HCT116 (cell line): ENCODE data around the gene RAB31. TPM values are rescaled to one million over a fixed set of nuclear protein-coding genes. Genes with fewer than 3 reads are reported as not detected.

Experiments
- ATAC-seq: fragments of 200-7000 bp; cut with Tn5 transposase; 2 replicates; pipeline ENCODE4 v1.9.1; 2020; ENCODE audit warnings: mild to moderate bottlenecking, moderate library complexity
- BruUV-seq: library from RNA; stranded (reverse); fragments of 400-500 nt; replicated peaks from 2 replicates; lab custom pipeline; 2021; lab: Mats Ljungman, UMichigan
- CTCF ChIA-PET: fragments of 300-600 bp; sonication (Branson Sonifier 250); formaldehyde crosslinking; loops from one replicate; lab custom pipeline; 2021; ENCODE audit warnings: antibody characterized with exemption; lab: Charles Lee
- POLR2A ChIA-PET: fragments of 300-600, 350-600 bp; sonication (Branson Sonifier 250); formaldehyde crosslinking; loops from one replicate; lab custom pipeline; 2021; ENCODE audit warnings: antibody characterized with exemption; lab: Charles Lee
- RAD21 ChIA-PET, 2 experiments: fragments of 300-600 bp; sonication (Branson Sonifier 250); formaldehyde crosslinking; loops; one replicate each; lab custom pipeline; 2023; ENCODE audit warnings: low total read pairs in 2 of 2; ENCODE audit not compliant: uncharacterized antibody in 2 of 2, unreplicated experiment in 2 of 2, low non-redundant PET in 1 of 2; lab: Charles Lee
- DNase-seq: peaks from one replicate; pipeline ENCODE4 v3.0.0-alpha.2; 2010; ENCODE audit warnings: low read depth, low spot score
- H2AFZ ChIP-seq: fragments of 200-600 bp; shearing (Covaris generic), sonication (generic); 2 replicates; pipeline ENCODE4 v1.6.1; 2017; ENCODE audit warnings: low read depth, mixed run types, mixed read lengths, antibody characterized with exemption, low read length; ENCODE audit not compliant: poor library complexity, severe bottlenecking
- H3K27ac ChIP-seq: 2 replicates; pipeline ENCODE4 v1.5.1; 2012; ENCODE audit warnings: low read depth, low read length
- H3K27me3 ChIP-seq: fragments of 200-600 bp; sonication (generic); 2 replicates; pipeline ENCODE4 v1.6.1; 2016; ENCODE audit warnings: mixed run types, low read length, mixed read lengths; ENCODE audit not compliant: insufficient read depth
- H3K36me3 ChIP-seq, 2 experiments: fragments of 200-500 bp in 1 of 2; fragments of 200-600 bp in 1 of 2; sonication (Bioruptor generic) in 1 of 2; sonication (generic) in 1 of 2; 2 replicates each; pipeline versions ENCODE4 v1.5.1 to v1.6.1; 2014 to 2016; ENCODE audit warnings: low read length in 2 of 2, inconsistent platforms in 1 of 2, mixed read lengths in 1 of 2, mixed run types in 1 of 2; ENCODE audit not compliant: insufficient read depth in 2 of 2, control insufficient read depth in 1 of 2
- H3K4me1 ChIP-seq, 2 experiments: fragments of 200-600 bp in 1 of 2; sonication (generic) in 1 of 2; 2 replicates each; pipeline versions ENCODE4 v1.5.1 to v1.6.1; 2012 to 2017; ENCODE audit warnings: low read length in 2 of 2, inconsistent platforms in 1 of 2, mild to moderate bottlenecking in 1 of 2, mixed read lengths in 1 of 2, mixed run types in 1 of 2, moderate library complexity in 1 of 2; ENCODE audit not compliant: insufficient read depth in 2 of 2, control insufficient read depth in 1 of 2
- H3K4me2 ChIP-seq: fragments of 200-600 bp; sonication (generic); 2 replicates; pipeline ENCODE4 v1.6.1; 2017; ENCODE audit warnings: mixed run types, low read length, mixed read lengths
- H3K4me3 ChIP-seq, 2 experiments: fragments of 200-600 bp in 1 of 2; sonication (generic) in 1 of 2; replicated peaks in 1 of 2; 2 replicates each; pipeline ENCODE4 v1.5.1; 2011 to 2016; ENCODE audit warnings: low read length in 2 of 2, control low read depth in 1 of 2, low read depth in 1 of 2, mild to moderate bottlenecking in 1 of 2, mixed read lengths in 1 of 2, mixed run types in 1 of 2
- H3K79me2 ChIP-seq: fragments of 200-600 bp; sonication (generic); 2 replicates; pipeline ENCODE4 v1.6.1; 2017; ENCODE audit warnings: mild to moderate bottlenecking, mixed run types, low read length, moderate library complexity, mixed read lengths; ENCODE audit not compliant: insufficient read depth
- H3K9ac ChIP-seq: fragments of 200-600 bp; sonication (generic); 2 replicates; pipeline ENCODE4 v1.6.1; 2016; ENCODE audit warnings: low read length, mixed read lengths
- H3K9me2 ChIP-seq: fragments of 200-600 bp; sonication (generic), shearing (Covaris generic); 2 replicates; pipeline ENCODE4 v1.6.1; 2017; ENCODE audit warnings: mixed run types, mild to moderate bottlenecking, moderate library complexity; ENCODE audit not compliant: insufficient read depth
- H3K9me3 ChIP-seq, 2 experiments: fragments of 200-500 bp in 1 of 2; fragments of 200-600 bp in 1 of 2; sonication (Bioruptor generic) in 1 of 2; sonication (generic) in 1 of 2; 2 replicates each; pipeline ENCODE4 v1.6.1; 2014 to 2017; ENCODE audit warnings: low read length in 2 of 2, mixed read lengths in 2 of 2, inconsistent platforms in 1 of 2, low read depth in 1 of 2, mild to moderate bottlenecking in 1 of 2, mixed run types in 1 of 2, moderate library complexity in 1 of 2; ENCODE audit not compliant: control insufficient read depth in 1 of 2, insufficient read depth in 1 of 2
- H4K20me1 ChIP-seq: fragments of 200-600 bp; sonication (generic), shearing (Covaris generic); 2 replicates; pipeline ENCODE4 v1.6.1; 2017; ENCODE audit warnings: mixed run types, mild to moderate bottlenecking, moderate library complexity; ENCODE audit not compliant: insufficient read depth
- CEBPB ChIP-seq: IDR thresholded peaks from 2 replicates; pipeline ENCODE4 v1.6.1; 2012; ENCODE audit warnings: low read depth
- EGR1 ChIP-seq: IDR thresholded peaks from 2 replicates; pipeline ENCODE4 v1.6.1; 2012; ENCODE audit warnings: low read depth
- EZH2 ChIP-seq: fragments of 200-600 bp; sonication (generic); IDR thresholded peaks from 2 replicates; pipeline ENCODE4 v1.6.1; 2017; ENCODE audit warnings: antibody characterized with exemption, mixed run types
- POLR2AphosphoS5 ChIP-seq: IDR thresholded peaks from 2 replicates; pipeline ENCODE4 v1.6.1; 2011; ENCODE audit warnings: mild to moderate bottlenecking, low read depth, low read length, moderate library complexity
- RAD21 ChIP-seq: IDR thresholded peaks from 2 replicates; pipeline ENCODE4 v1.6.1; 2012; ENCODE audit warnings: low read depth, mild to moderate bottlenecking
- REST ChIP-seq: IDR thresholded peaks from 2 replicates; pipeline ENCODE4 v1.6.1; 2012; ENCODE audit warnings: low read depth
- SIN3A ChIP-seq: IDR thresholded peaks from 2 replicates; pipeline ENCODE4 v1.6.1; 2012; ENCODE audit warnings: low read depth
- YY1 ChIP-seq: IDR thresholded peaks from 2 replicates; pipeline ENCODE4 v1.6.1; 2011; ENCODE audit warnings: low read length, low read depth, moderate library complexity, mild to moderate bottlenecking; ENCODE audit not compliant: insufficient replicate concordance; ENCODE audit errors: extremely low read depth
- ZFX ChIP-seq: fragments of 450-650 bp; IDR thresholded peaks from 2 replicates; pipeline ENCODE4 v1.6.1; 2017
- ZNF274 ChIP-seq: fragments of 200-500 bp; sonication (Bioruptor generic); IDR thresholded peaks from 2 replicates; pipeline ENCODE4 v1.6.1; 2014; ENCODE audit warnings: mild to moderate bottlenecking, low read depth, low read length, inconsistent platforms
- intact Hi-C: fragments of 100-400 bp; cut with micrococcal nuclease; formaldehyde crosslinking; loops from 2 replicates; pipeline ENCODE4 v1.10.0; 2022
- total RNA-seq: library from RNA; stranded (reverse); gene quantifications from one replicate; pipeline ENCODE4 v1.2.1, GENCODE V29; 2021; ENCODE audit not compliant: unreplicated experiment
- TF ChIP-seq, protein P1 (sequence below), 3 experiments: fragments of 200-600 bp in 1 of 3; sonication (generic) in 1 of 3; IDR thresholded peaks in 2 of 3; conservative IDR thresholded peaks in 1 of 3; 2 replicates each; pipeline ENCODE4 v1.5.1; 2012 to 2017; ENCODE audit warnings: low read depth in 2 of 3, low read length in 2 of 3, antibody characterized with exemption in 1 of 3, borderline replicate concordance in 1 of 3, control low read depth in 1 of 3, mild to moderate bottlenecking in 1 of 3, mixed read lengths in 1 of 3, mixed run types in 1 of 3, moderate library complexity in 1 of 3; ENCODE audit not compliant: insufficient read depth in 1 of 3

The RAB31 gene
- total RNA-seq, 1 experiment from 2014 or later, result 46.9 TPM

GRCh38 chr18:9861157-9861556 is 153.1 kb downstream of the RAB31 start:
- no TSS peak for BruUV-seq

More at GRCh38 chr18:9861157-9861556, 153.1 kb downstream of the RAB31 start:
- Histone ChIP-seq H3K27me3 (no peaks in the 10 kb centered on the region), H3K4me1 (peaks cover 6 to 9% of the 10 kb centered on the region in 2 experiments; a peak in 3 of 4 replicates), H4K20me1 (no peaks in the 10 kb centered on the region), H3K4me3 (no peak overlapping the region), H3K27ac (no peak overlapping the region), H3K4me2 (no peak overlapping the region), H2AFZ (no peak overlapping the region), H3K79me2 (no peaks in the 10 kb centered on the region), H3K9me3 (peaks cover 2 to 6% of the 10 kb centered on the region in 2 experiments; a peak in 2 of 4 replicates), H3K9ac (no peak overlapping the region), H3K9me2 (no peaks in the 10 kb centered on the region; the same call in 1 of the 2 replicates), H3K36me3 (no peaks in the 10 kb centered on the region)
- intact Hi-C loops, result no loop called here
- CTCF ChIA-PET, result no interaction called here
- POLR2A ChIA-PET, result interaction anchor here (1.2 kb wide), 1 partner anchor 9 kb away, joined by 3 read pairs; no protein-coding TSS in a partner anchor
- DNase-seq, result no peak
- no peak for ATAC-seq
- RAD21 ChIA-PET, result no interaction called here
- TF ChIP-seq POLR2AphosphoS5 (no peak), ZFX (no peak), EZH2 (no peak), REST (no peak), YY1 (no peak), SIN3A (no peak), CEBPB (no peak), ZNF274 (no peak), RAD21 (no peak), EGR1 (no peak)
- TF ChIP-seq, protein P1, sequence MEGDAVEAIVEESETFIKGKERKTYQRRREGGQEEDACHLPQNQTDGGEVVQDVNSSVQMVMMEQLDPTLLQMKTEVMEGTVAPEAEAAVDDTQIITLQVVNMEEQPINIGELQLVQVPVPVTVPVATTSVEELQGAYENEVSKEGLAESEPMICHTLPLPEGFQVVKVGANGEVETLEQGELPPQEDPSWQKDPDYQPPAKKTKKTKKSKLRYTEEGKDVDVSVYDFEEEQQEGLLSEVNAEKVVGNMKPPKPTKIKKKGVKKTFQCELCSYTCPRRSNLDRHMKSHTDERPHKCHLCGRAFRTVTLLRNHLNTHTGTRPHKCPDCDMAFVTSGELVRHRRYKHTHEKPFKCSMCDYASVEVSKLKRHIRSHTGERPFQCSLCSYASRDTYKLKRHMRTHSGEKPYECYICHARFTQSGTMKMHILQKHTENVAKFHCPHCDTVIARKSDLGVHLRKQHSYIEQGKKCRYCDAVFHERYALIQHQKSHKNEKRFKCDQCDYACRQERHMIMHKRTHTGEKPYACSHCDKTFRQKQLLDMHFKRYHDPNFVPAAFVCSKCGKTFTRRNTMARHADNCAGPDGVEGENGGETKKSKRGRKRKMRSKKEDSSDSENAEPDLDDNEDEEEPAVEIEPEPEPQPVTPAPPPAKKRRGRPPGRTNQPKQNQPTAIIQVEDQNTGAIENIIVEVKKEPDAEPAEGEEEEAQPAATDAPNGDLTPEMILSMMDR (IDR thresholded peaks at IDR 0.05 in 2 of 3, conservative IDR thresholded peaks at IDR 0.05 in 1 of 3; ENCODE audit: borderline replicate concordance in 1 of 3, insufficient read depth in 1 of 3, low read depth in 2 of 3, low read length in 2 of 3), result no peak
